Measurements from ENCODE around the gene IL3RA.

DNA sequence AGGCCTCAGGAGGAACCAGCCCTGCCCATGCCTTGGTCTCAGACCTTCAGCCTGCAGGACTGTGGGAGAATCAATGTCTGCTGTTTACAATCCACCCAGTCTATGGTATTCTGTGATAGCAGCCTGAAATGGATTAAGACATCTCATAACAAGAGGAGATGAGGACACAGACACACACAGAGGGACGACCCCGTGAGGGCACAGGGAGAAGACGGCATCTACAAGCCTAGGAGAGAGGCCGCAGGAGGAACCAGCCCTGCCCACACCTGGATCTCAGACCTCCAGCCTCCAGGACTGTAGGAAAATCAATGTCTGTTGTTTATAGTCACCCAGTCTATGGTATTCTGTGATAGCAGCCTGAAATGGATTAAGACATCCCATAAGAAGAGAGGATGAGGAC, 52.1 kb downstream of the IL3RA start:
- TF ChIP-seq EZH2phosphoT487 (IDR thresholded peaks at IDR 0.05; ENCODE audit: low read length) (no peak), EZH2 (optimal IDR thresholded peaks at IDR 0.05; ENCODE audit: low read depth, low read length) (no peak)
- TF ChIP-seq, protein P1, sequence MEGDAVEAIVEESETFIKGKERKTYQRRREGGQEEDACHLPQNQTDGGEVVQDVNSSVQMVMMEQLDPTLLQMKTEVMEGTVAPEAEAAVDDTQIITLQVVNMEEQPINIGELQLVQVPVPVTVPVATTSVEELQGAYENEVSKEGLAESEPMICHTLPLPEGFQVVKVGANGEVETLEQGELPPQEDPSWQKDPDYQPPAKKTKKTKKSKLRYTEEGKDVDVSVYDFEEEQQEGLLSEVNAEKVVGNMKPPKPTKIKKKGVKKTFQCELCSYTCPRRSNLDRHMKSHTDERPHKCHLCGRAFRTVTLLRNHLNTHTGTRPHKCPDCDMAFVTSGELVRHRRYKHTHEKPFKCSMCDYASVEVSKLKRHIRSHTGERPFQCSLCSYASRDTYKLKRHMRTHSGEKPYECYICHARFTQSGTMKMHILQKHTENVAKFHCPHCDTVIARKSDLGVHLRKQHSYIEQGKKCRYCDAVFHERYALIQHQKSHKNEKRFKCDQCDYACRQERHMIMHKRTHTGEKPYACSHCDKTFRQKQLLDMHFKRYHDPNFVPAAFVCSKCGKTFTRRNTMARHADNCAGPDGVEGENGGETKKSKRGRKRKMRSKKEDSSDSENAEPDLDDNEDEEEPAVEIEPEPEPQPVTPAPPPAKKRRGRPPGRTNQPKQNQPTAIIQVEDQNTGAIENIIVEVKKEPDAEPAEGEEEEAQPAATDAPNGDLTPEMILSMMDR (IDR thresholded peaks at IDR 0.05; ENCODE audit: low read length) = no peak

All from MM.1S (cell line).